Skin of body (tissue), 2 donors: ENCODE data around the gene MYOZ2. TPM values are rescaled to one million over a fixed set of nuclear protein-coding genes. Genes with fewer than 3 reads are reported as not detected.
"Not testable (repeated sequence)": the region's sequence is repeated elsewhere in the genome, so short reads cannot be mapped to it uniquely, and the experiment has no call there.

Experiments
- DNase-seq: peaks from one replicate; lab custom pipeline; 2025; lab: John Stamatoyannopoulos, UW
- total RNA-seq: library from RNA; depleted of rRNA; stranded (reverse); fragments of >200 nt; gene quantifications from one replicate; pipeline ENCODE4 v1.2.3, GENCODE V29; 2014

MYOZ2 gene
- total RNA-seq, 1 donor from 2014 or later = 21.2 TPM

- no peak for DNase-seq
These were observed 9.7 kb upstream of the MYOZ2 start for GRCh38 chr4:119125931-119126330.

GRCh38 chr4:119128148-119128547 lies 7.5 kb upstream of the MYOZ2 start:
- no peak for DNase-seq

GRCh38 chr4:119130365-119131065 lies 5.1 kb upstream of the MYOZ2 start:
- DNase-seq = no peak

GRCh38 chr4:119131164-119131563 lies 4.5 kb upstream of the MYOZ2 start:
- no peak for DNase-seq

GRCh38 chr4:119132306-119132705 lies 3.3 kb upstream of the MYOZ2 start:
- no peak for DNase-seq

GRCh38 chr4:119136546-119136945 lies 914 bp downstream of the MYOZ2 start:
- no peak for DNase-seq

- no peak for DNase-seq
These were observed 2.4 kb downstream of the MYOZ2 start for GRCh38 chr4:119138046-119138445.

- no peak for DNase-seq
These were observed 3.7 kb downstream of the MYOZ2 start for GRCh38 chr4:119139311-119139710.

- no peak for DNase-seq
These were observed 4.2 kb downstream of the MYOZ2 start for GRCh38 chr4:119139822-119140252.

- DNase-seq = not testable (repeated sequence)
These were observed 5.7 kb downstream of the MYOZ2 start for GRCh38 chr4:119141283-119141682.

- no peak for DNase-seq
These were observed 7.2 kb downstream of the MYOZ2 start for GRCh38 chr4:119142833-119143232.

GRCh38 chr4:119143341-119143740 lies 7.7 kb downstream of the MYOZ2 start:
- not testable (repeated sequence) for DNase-seq

- DNase-seq = no peak
These were observed 13.5 kb downstream of the MYOZ2 start for GRCh38 chr4:119149110-119149509.

GRCh38 chr4:119151161-119151560 lies 15.5 kb downstream of the MYOZ2 start:
- no peak for DNase-seq

- no peak for DNase-seq
These were observed 17.1 kb downstream of the MYOZ2 start for GRCh38 chr4:119152741-119153140.

- DNase-seq = no peak
These were observed 26.5 kb downstream of the MYOZ2 start for GRCh38 chr4:119162174-119162573.

GRCh38 chr4:119165767-119166166 lies 30.1 kb downstream of the MYOZ2 start:
- no peak for DNase-seq

- DNase-seq = no peak
These were observed 34.6 kb downstream of the MYOZ2 start for GRCh38 chr4:119170195-119170594.

GRCh38 chr4:119172223-119172622 lies 36.6 kb downstream of the MYOZ2 start:
- no peak for DNase-seq

GRCh38 chr4:119173729-119174361 lies 38.2 kb downstream of the MYOZ2 start:
- DNase-seq = not testable (repeated sequence)

GRCh38 chr4:119179011-119179410 lies 43.4 kb downstream of the MYOZ2 start:
- no peak for DNase-seq

GRCh38 chr4:119184128-119184527 lies 48.5 kb downstream of the MYOZ2 start:
- DNase-seq = no peak

- DNase-seq = no peak
These were observed 54.0 kb downstream of the MYOZ2 start for GRCh38 chr4:119189638-119190037.
